ENCODE data around the gene PARP11. TPM values are rescaled to one million over a fixed set of nuclear protein-coding genes. Genes with fewer than 3 reads are reported as not detected.

PARP11 gene
- polyA plus RNA-seq, 1 donor = 9.3 TPM

Other genes with a start within 250 kb of the PARP11 start
- 12.5 TPM for gene CRACR2A, start 120.3 kb downstream of the PARP11 start, polyA plus RNA-seq